Stimulated activated CD8-positive, alpha-beta memory T cell treated with anti-CD3 and anti-CD28 coated beads, Interleukin-12 subunit alpha, Interleukin-12 subunit beta, amount 100 ng/mL, for 24 hours (primary cell): ENCODE results near the gene AMOTL1.

Experiments used
- DNase-seq: peaks from one replicate; pipeline ENCODE4 v3.0.0-alpha.2; 2020; ENCODE audit errors: extremely low read depth

AMOTL1 gene

GRCh38 chr11:94767701-94768601, at the start of gene AMOTL1:
TSS of gene AMOTL1 (plus strand) at chr11:94768356. CDS start at chr11:94768512, 156 bp downstream.
- DNase-seq: no peak

GRCh38 chr11:94719876-94720275, 48.3 kb upstream of the AMOTL1 start:
- DNase-seq: no peak

- no peak for DNase-seq
These were observed 46.4 kb upstream of the AMOTL1 start for GRCh38 chr11:94721565-94722292.

- no peak for DNase-seq
These were observed 45.4 kb upstream of the AMOTL1 start for GRCh38 chr11:94722735-94723134.

GRCh38 chr11:94725097-94725496, 43.1 kb upstream of the AMOTL1 start:
- DNase-seq: no peak

- DNase-seq: no peak
These were observed 40.3 kb upstream of the AMOTL1 start for GRCh38 chr11:94727819-94728218.

GRCh38 chr11:94728541-94728940, 39.6 kb upstream of the AMOTL1 start:
- no peak for DNase-seq

GRCh38 chr11:94728966-94729751, 39.0 kb upstream of the AMOTL1 start:
- DNase-seq: no peak

- no peak for DNase-seq
These were observed 38.0 kb upstream of the AMOTL1 start for GRCh38 chr11:94730153-94730552.

GRCh38 chr11:94731880-94732601, 36.1 kb upstream of the AMOTL1 start:
- no peak for DNase-seq

GRCh38 chr11:94732617-94733281, 35.4 kb upstream of the AMOTL1 start:
- no peak for DNase-seq

- no peak for DNase-seq
These were observed 33.4 kb upstream of the AMOTL1 start for GRCh38 chr11:94734563-94735275.

GRCh38 chr11:94735907-94736306, 32.2 kb upstream of the AMOTL1 start:
- no peak for DNase-seq

GRCh38 chr11:94737171-94737611, 31.0 kb upstream of the AMOTL1 start:
- DNase-seq: no peak

GRCh38 chr11:94738746-94739145, 29.4 kb upstream of the AMOTL1 start:
- no peak for DNase-seq

- DNase-seq: no peak
These were observed 28.8 kb upstream of the AMOTL1 start for GRCh38 chr11:94739331-94739730.

- DNase-seq: no peak
These were observed 27.8 kb upstream of the AMOTL1 start for GRCh38 chr11:94740083-94741021.

GRCh38 chr11:94741022-94741679, 27.0 kb upstream of the AMOTL1 start:
- DNase-seq: no peak

GRCh38 chr11:94742665-94743064, 25.5 kb upstream of the AMOTL1 start:
- no peak for DNase-seq
